Hepatocyte (in vitro differentiated cells): ENCODE results near the gene MYH2.

Source experiments
- EZH2 ChIP-seq: fragments of 200-600 bp; sonication (generic); IDR thresholded peaks from 2 replicates; pipeline ENCODE4 v1.6.1; 2016; ENCODE audit warnings: antibody characterized with exemption, mild to moderate bottlenecking, borderline replicate concordance
- EZH2phosphoT487 ChIP-seq: fragments of 200-600 bp; sonication (generic); IDR thresholded peaks from one replicate; pipeline ENCODE4 v1.6.1; 2018; ENCODE audit warnings: antibody characterized with exemption, mild to moderate bottlenecking, low read depth, moderate library complexity; ENCODE audit not compliant: unreplicated experiment, severe bottlenecking
- TF ChIP-seq, protein P1 (sequence below): fragments of 200-600 bp; sonication (generic); IDR thresholded peaks from 2 replicates; pipeline ENCODE4 v1.5.1; 2016; ENCODE audit warnings: antibody characterized with exemption, mild to moderate bottlenecking; ENCODE audit not compliant: poor library complexity

GRCh38 chr17:10558049-10558448 lies 8.6 kb upstream of the MYH2 start:
- TF ChIP-seq, protein P1, sequence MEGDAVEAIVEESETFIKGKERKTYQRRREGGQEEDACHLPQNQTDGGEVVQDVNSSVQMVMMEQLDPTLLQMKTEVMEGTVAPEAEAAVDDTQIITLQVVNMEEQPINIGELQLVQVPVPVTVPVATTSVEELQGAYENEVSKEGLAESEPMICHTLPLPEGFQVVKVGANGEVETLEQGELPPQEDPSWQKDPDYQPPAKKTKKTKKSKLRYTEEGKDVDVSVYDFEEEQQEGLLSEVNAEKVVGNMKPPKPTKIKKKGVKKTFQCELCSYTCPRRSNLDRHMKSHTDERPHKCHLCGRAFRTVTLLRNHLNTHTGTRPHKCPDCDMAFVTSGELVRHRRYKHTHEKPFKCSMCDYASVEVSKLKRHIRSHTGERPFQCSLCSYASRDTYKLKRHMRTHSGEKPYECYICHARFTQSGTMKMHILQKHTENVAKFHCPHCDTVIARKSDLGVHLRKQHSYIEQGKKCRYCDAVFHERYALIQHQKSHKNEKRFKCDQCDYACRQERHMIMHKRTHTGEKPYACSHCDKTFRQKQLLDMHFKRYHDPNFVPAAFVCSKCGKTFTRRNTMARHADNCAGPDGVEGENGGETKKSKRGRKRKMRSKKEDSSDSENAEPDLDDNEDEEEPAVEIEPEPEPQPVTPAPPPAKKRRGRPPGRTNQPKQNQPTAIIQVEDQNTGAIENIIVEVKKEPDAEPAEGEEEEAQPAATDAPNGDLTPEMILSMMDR: no peak
- TF ChIP-seq EZH2phosphoT487: no peak
- no peak for TF ChIP-seq EZH2
